ENCODE results near the gene RC3H2.

Gene RC3H2

GRCh38 chr9:122800066-122801060, 104.8 kb downstream of the RC3H2 start, which contains the start of gene OR1K1:
TSS of gene OR1K1 (plus strand) at chr9:122800123. CDS start at chr9:122800123, 0 bp downstream.
- DNase-seq (ENCODE audit: low read depth) = no peak

- DNase-seq (ENCODE audit: low read depth) = no peak
Measured at GRCh38 chr9:122797316-122798063, 107.7 kb downstream of the RC3H2 start.
